T-helper 1 cell (primary cell): ENCODE measurements around the gene DLG2.

Experiments used
- DNase-seq, 5 donors: peaks; one replicate each; pipeline ENCODE4 v3.0.0-alpha.2; 2012 to 2020

The DLG2 gene

DNA sequence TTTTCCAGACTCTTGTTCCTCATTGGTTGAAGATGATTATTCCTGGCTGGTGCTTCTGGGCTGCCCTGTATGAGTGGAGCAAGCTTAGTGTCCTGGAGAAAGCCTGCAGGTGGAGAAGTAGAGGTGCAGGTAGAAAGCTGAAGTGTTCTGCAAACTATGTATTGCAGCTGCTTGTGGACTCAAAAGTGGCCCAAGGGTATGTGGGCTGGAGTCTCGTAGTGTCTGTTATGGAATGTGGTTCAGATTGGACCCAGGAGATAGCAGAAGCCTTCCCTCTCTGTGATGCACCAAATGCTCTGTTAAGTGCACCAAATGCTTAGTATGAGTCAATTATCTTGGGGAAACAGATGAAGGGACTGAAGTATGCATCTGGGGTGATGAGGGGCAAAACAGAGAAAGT, 2218.2 kb downstream of the DLG2 start:
- DNase-seq: no peak
